PFSK-1 (cell line): ENCODE results near the gene IL18R1.

ENCODE experiments used
- FOXP2 ChIP-seq: optimal IDR thresholded peaks from 2 replicates; pipeline ENCODE3; 2011; ENCODE audit warnings: borderline replicate concordance, control low read depth, inconsistent platforms; ENCODE audit not compliant: insufficient read depth; ENCODE audit errors: extremely low read length, extremely low read depth
- POLR2AphosphoS5 ChIP-seq: IDR thresholded peaks from 2 replicates; pipeline ENCODE4 v1.6.1; 2012; ENCODE audit warnings: low read depth, mild to moderate bottlenecking, control low read depth, low read length, moderate library complexity
- REST ChIP-seq, 2 experiments: IDR thresholded peaks; 2 replicates each; pipeline versions ENCODE4 v1.6.1 to v1.8.0; 2011 to 2012; ENCODE audit warnings: low read depth in 2 of 2, low read length in 2 of 2, control low read depth in 1 of 2, inconsistent platforms in 1 of 2, mild to moderate bottlenecking in 1 of 2, moderate library complexity in 1 of 2; ENCODE audit not compliant: insufficient read depth in 1 of 2
- SIN3A ChIP-seq: IDR thresholded peaks from 2 replicates; pipeline ENCODE4 v1.6.1; 2012; ENCODE audit warnings: mild to moderate bottlenecking, low read length, moderate library complexity, borderline replicate concordance; ENCODE audit not compliant: insufficient read depth
- TAF1 ChIP-seq: IDR thresholded peaks from 2 replicates; pipeline ENCODE4 v1.6.1; 2012; ENCODE audit warnings: low read length, control low read depth, borderline replicate concordance; ENCODE audit not compliant: insufficient read depth

IL18R1 gene

GRCh38 chr2:102345329-102345920 is 10.2 kb upstream of the IL18R1 start:
- TF ChIP-seq POLR2AphosphoS5 (no peak), TAF1 (no peak), FOXP2 (no peak), SIN3A (no peak), REST (IDR thresholded peaks at IDR 0.05; ENCODE audit: insufficient read depth in 1 of 2, low read depth in 2 of 2, low read length in 2 of 2) (no peak)

GRCh38 chr2:102346381-102347130 is 9.0 kb upstream of the IL18R1 start:
- TF ChIP-seq POLR2AphosphoS5: no peak
- no peak for TF ChIP-seq FOXP2
- TF ChIP-seq TAF1: no peak
- no peak for TF ChIP-seq SIN3A
- no peak for TF ChIP-seq REST (IDR thresholded peaks at IDR 0.05; ENCODE audit: insufficient read depth in 1 of 2, low read depth in 2 of 2, low read length in 2 of 2)

GRCh38 chr2:102350137-102350793 is 5.3 kb upstream of the IL18R1 start:
- TF ChIP-seq POLR2AphosphoS5: no peak
- no peak for TF ChIP-seq TAF1
- TF ChIP-seq SIN3A: no peak
- no peak for TF ChIP-seq REST (IDR thresholded peaks at IDR 0.05; ENCODE audit: insufficient read depth in 1 of 2, low read depth in 2 of 2, low read length in 2 of 2)
- TF ChIP-seq FOXP2: no peak

- TF ChIP-seq REST (IDR thresholded peaks at IDR 0.05; ENCODE audit: insufficient read depth in 1 of 2, low read depth in 2 of 2, low read length in 2 of 2) (no peak), SIN3A (no peak), FOXP2 (no peak), POLR2AphosphoS5 (no peak), TAF1 (no peak)
Observed at GRCh38 chr2:102356381-102356712, 751 bp downstream of the IL18R1 start.
